Measurements from ENCODE around the gene MS4A10. TPM values are rescaled to one million over a fixed set of nuclear protein-coding genes. Genes with fewer than 3 reads are reported as not detected.
A peak's percentile ranks its signal among the peaks of the same experiment; 100 is the strongest.

Gene MS4A10
- total RNA-seq, 1 experiment from 2014 or later: not detected

DNA sequence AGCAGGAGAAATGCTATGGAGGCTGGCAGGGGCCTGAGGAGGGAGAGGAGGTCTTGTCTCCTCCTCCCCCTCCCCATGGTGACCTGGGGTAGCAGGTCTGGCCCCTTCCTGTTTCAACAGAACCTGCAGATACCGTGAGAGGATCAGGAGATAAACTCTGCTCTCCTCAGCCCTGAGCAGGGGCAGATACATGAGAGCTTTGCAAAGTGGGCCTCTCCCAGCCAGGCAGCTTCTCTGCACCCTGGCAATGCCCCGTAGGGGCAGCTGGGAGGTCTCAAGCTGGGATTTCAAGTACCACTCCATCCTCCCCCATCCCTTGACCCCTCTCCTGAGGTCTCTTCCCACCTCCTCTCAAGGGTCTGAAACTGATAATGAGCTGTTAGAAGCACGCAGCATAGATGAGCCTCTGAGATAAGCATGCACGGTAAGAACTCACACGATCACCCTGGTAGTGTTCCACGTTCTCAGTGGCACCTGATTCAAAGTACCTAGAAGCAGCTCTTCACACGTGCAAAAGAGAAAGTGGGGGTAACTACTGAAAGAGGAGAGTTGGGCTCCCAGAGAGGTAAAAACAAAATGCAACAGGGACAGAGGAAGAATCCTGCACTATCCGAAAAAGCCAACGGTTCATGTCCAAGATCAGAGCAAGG, 51.9 kb downstream of the MS4A10 start (continued):
- TF ChIP-seq, protein P1, sequence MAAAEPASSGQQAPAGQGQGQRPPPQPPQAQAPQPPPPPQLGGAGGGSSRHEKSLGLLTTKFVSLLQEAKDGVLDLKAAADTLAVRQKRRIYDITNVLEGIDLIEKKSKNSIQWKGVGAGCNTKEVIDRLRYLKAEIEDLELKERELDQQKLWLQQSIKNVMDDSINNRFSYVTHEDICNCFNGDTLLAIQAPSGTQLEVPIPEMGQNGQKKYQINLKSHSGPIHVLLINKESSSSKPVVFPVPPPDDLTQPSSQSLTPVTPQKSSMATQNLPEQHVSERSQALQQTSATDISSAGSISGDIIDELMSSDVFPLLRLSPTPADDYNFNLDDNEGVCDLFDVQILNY (CRISPR knock-in tag; IDR thresholded peaks at IDR 0.05): no peak
- TF ChIP-seq, protein P2, sequence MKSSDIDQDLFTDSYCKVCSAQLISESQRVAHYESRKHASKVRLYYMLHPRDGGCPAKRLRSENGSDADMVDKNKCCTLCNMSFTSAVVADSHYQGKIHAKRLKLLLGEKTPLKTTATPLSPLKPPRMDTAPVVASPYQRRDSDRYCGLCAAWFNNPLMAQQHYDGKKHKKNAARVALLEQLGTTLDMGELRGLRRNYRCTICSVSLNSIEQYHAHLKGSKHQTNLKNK (CRISPR knock-in tag; IDR thresholded peaks at IDR 0.05): no peak

DNA sequence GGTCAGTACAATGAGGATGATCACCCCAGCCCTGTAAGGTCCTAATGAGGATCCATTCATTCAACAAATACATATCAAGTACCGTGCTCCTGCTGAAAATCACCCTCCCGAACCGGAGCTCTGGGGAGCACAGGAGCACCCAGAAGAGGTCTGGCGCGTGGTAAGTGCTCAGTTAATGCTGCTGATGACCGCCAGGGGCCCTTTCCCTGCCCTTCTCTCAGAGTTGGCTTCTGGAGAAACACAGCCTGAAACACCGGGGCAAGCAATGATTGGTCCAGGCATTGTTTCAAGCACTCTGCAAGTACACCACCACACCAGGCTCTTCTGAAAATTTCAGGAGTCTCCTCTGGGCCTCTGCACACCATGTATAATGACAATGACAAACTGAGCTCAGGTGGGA, 53.0 kb downstream of the MS4A10 start:
- Mint-ChIP-seq H3K27me3 (ENCODE audit: low read depth) (peaks cover 10% of the 10 kb centered on the region), H3K36me3 (no peaks in the 10 kb centered on the region), H3K9me3 (no peaks in the 10 kb centered on the region), H3K27ac (no peak overlapping the region), H3K4me1 (peaks cover 10% of the 10 kb centered on the region), H3K4me3 (no peak overlapping the region)
- POLR2A ChIA-PET: no interaction called here
- CTCF ChIA-PET: interaction anchor here (0.6 to 5.4 kb wide), 19 partner anchors 9 to 349 kb away, joined by 3 to 57 read pairs (median 4); partner anchors contain the start of genes TMEM132A and ZP1
- DNase-seq (ENCODE audit: low spot score) (peak; percentile 55), ATAC-seq (peak; percentile 72)
- peak; percentile 43 for TF ChIP-seq CTCF (IDR thresholded peaks at IDR 0.05)
- no peak for TF ChIP-seq ZBTB21 (CRISPR knock-in tag; IDR thresholded peaks at IDR 0.05; ENCODE audit: borderline replicate concordance)

- Mint-ChIP-seq H3K36me3 (no peaks in the 10 kb centered on the region), H3K27ac (peak overlapping the region; percentile 99)
These were observed 55.6 kb downstream of the MS4A10 start for GRCh38 chr11:60840470-60841430.

More at GRCh38 chr11:60840470-60841430, 55.6 kb downstream of the MS4A10 start:
- peaks cover 33% of the 10 kb centered on the region for H3K4me1 Mint-ChIP-seq
- POLR2A ChIA-PET: interaction anchor here (0.5 kb wide), 1 partner anchor 65 kb away, joined by 3 read pairs; no protein-coding TSS in a partner anchor
- no peak for DNase-seq (ENCODE audit: low spot score)
- no peaks in the 10 kb centered on the region for H3K9me3 Mint-ChIP-seq
- CTCF ChIA-PET: interaction anchor here (1.2 to 2.7 kb wide), 5 partner anchors 10 to 130 kb away, joined by 3 to 15 read pairs (median 4); no protein-coding TSS in a partner anchor
- ATAC-seq: no peak
- no peak for TF ChIP-seq TEAD4 (CRISPR knock-in tag; IDR thresholded peaks at IDR 0.05)
- no peak for TF ChIP-seq MLX (CRISPR knock-in tag; IDR thresholded peaks at IDR 0.05)
- TF ChIP-seq ZNF425 (CRISPR knock-in tag; conservative IDR thresholded peaks at IDR 0.05): no peak
- no peak for TF ChIP-seq ZNF317 (CRISPR knock-in tag; IDR thresholded peaks at IDR 0.05; ENCODE audit: borderline replicate concordance, low read depth)
- no peak for TF ChIP-seq ZNF232 (CRISPR knock-in tag; IDR thresholded peaks at IDR 0.05)
- TF ChIP-seq, protein P3, sequence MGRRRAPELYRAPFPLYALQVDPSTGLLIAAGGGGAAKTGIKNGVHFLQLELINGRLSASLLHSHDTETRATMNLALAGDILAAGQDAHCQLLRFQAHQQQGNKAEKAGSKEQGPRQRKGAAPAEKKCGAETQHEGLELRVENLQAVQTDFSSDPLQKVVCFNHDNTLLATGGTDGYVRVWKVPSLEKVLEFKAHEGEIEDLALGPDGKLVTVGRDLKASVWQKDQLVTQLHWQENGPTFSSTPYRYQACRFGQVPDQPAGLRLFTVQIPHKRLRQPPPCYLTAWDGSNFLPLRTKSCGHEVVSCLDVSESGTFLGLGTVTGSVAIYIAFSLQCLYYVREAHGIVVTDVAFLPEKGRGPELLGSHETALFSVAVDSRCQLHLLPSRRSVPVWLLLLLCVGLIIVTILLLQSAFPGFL (CRISPR knock-in tag; IDR thresholded peaks at IDR 0.05; ENCODE audit: borderline replicate concordance): no peak
- peak overlapping the region; percentile 89 for H3K4me3 Mint-ChIP-seq
- peaks cover 4% of the 10 kb centered on the region for H3K27me3 Mint-ChIP-seq (ENCODE audit: low read depth)

All from WTC11 (cell line).